Mucosa of stomach (tissue), 1 donor: ENCODE results near the gene TAMALIN.

Experiments used
- H3K27me3 ChIP-seq: one replicate; pipeline ENCODE4 v1.7.0; 2013; ENCODE audit warnings: mild to moderate bottlenecking, low read length; ENCODE audit not compliant: control insufficient read depth, insufficient read depth
- H3K36me3 ChIP-seq: one replicate; pipeline ENCODE4 v1.7.0; 2013; ENCODE audit warnings: low read length; ENCODE audit not compliant: control insufficient read depth, insufficient read depth
- H3K4me1 ChIP-seq: one replicate; pipeline ENCODE4 v1.7.0; 2013; ENCODE audit warnings: mild to moderate bottlenecking, low read length; ENCODE audit not compliant: control insufficient read depth, insufficient read depth
- H3K4me3 ChIP-seq: one replicate; pipeline ENCODE4 v1.7.0; 2013; ENCODE audit warnings: low read length
- H3K9ac ChIP-seq: one replicate; pipeline ENCODE4 v1.7.0; 2013; ENCODE audit warnings: mild to moderate bottlenecking, low read length, moderate library complexity
- H3K9me3 ChIP-seq: one replicate; pipeline ENCODE4 v1.7.0; 2013; ENCODE audit warnings: mild to moderate bottlenecking, low read length, moderate library complexity; ENCODE audit not compliant: control insufficient read depth
- donor health status: Pancreatic carcinoma.

Gene TAMALIN

DNA sequence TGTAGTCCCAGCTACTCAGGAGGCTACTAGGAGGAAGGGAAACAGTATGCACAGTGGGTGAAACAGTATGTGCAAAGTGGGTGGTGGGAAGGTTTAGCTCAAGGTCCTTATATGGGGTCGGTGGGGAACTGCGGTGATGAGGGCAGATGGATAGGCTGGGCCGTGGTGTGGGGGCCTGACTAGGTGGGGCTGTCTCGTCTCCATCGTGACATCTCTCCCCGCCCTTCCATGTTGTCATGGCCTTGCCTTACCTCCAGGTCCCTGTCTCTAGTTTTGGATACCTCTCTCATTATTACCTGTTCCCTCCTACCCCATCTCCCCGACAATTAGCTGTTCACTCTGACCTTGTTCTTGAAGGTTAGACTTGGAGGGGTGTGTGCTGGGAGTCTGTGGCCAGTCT is 40.1 kb downstream of the TAMALIN start:
- Histone ChIP-seq H3K9ac (no peak overlapping the region), H3K9me3 (no peaks in the 10 kb centered on the region), H3K27me3 (no peaks in the 10 kb centered on the region), H3K4me1 (peaks cover 34% of the 10 kb centered on the region), H3K4me3 (no peak overlapping the region), H3K36me3 (no peaks in the 10 kb centered on the region)

DNA sequence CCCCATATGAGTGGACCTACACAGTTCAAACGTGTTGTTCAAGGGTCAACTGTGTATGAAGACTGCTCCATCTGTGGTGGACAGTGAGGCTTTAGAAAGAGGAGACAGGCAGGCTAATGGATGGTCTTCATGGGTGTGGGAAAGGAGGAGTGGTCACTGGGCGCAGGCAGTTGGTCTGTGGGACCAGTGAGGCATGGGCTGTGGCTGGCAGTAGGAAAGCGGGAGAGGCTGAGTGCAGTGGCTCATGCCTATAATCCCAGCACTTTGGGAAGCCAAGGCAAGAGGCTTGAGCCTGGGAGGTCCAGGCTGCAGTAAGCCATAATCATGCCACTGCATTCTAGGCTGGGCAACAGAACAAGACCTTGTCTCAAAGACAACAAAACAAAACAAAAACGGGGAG is 42.5 kb downstream of the TAMALIN start:
- no peaks in the 10 kb centered on the region for H3K9me3 ChIP-seq
- no peaks in the 10 kb centered on the region for H3K27me3 ChIP-seq
- no peaks in the 10 kb centered on the region for H3K36me3 ChIP-seq
- H3K4me3 ChIP-seq = no peak overlapping the region
- H3K4me1 ChIP-seq = peaks cover 36% of the 10 kb centered on the region
- H3K9ac ChIP-seq = no peak overlapping the region

DNA sequence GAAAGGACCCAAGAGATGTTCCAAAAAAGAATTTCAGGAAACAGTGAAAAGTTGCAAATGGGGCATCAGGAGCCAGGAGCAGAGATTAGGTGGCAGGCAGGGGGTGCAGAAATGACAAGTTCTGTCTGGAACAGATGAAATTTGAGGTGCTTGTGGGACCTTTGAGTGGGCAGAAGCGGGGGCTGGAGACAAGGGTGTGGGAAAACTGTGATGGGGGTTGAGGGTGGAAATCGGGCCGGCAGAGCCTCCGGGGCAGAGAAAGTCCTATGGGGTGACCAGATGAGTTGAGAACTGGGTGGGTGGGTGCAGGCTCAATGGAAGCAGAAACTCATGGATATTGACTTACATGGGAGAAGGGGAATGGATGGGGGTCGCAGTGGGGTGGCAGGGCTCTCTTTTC is 42.9 kb downstream of the TAMALIN start:
- Histone ChIP-seq H3K9me3 (no peaks in the 10 kb centered on the region), H3K4me3 (no peak overlapping the region), H3K4me1 (peaks cover 32% of the 10 kb centered on the region), H3K36me3 (no peaks in the 10 kb centered on the region), H3K9ac (no peak overlapping the region), H3K27me3 (no peaks in the 10 kb centered on the region)

DNA sequence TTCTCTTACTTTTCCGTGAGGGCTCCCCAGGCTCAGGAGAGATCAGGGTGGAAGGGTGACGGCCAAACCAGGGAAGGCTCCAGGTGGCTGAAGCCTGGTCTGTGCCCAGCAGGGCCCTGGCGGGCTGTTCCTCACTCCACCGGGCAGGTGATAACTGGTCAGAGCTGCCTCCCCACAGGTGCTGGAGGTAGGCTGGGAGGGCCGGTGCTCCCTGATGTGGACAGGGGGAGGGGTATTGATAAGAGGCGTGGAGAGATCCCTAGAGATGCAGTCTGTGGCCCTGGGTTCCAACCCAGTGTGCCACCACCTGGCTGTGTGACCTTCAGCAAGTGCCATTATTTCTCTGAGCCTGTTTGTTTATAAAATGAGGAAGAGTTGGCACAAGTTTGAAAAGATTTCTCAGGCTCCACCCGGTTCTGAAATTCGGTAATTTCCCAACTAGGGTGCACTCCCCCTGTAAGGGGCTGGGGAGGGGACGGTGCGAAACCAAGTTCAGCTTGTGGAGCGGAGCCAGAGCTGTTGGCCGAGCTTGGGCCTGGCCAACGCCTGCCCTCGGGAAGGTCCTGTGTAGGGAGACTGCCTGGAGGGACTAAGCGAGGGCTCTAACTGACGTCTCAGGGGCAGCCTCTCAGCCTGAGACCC is 43.5 kb downstream of the TAMALIN start:
- Histone ChIP-seq H3K9me3 (no peaks in the 10 kb centered on the region), H3K4me3 (peak overlapping the region; percentile 61), H3K27me3 (no peaks in the 10 kb centered on the region), H3K36me3 (no peaks in the 10 kb centered on the region), H3K4me1 (peaks cover 29% of the 10 kb centered on the region), H3K9ac (peak overlapping the region; percentile 88)

DNA sequence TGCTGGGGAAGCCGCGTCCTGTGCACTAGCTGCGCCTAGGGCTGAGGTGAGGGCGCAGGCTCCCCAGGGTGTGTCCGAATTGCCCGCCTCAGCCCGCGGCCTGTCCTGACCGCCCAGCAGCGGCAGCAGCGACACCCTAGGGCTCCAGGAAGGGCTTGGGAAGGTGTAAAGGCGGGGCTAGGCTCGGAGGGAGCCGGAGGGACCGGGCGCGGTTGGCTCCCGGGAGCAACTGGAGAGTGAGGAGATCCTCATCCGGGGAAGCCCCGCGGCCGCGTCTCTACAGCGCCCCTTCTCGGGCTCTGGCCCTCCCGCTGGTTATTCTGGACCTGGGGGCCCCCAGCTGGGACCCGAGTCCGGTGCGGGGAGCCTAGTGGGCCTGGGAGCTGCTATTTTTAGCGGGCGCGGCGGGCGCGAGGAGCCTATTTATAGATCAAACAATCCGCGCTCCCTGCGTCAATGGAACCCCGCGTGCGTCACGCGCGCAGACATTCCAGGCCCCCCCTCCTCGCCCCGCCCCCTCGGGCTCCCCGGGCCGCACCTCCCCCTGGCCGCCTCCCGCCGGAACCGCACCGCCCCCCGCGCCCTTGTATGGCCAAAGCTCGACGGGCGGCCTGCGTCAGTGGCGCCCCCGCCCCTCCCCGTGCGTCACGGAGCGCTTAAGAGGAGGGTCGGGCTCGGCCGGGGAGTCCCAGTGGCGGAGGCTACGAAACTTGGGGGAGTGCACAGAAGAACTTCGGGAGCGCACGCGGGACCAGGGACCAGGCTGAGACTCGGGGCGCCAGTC is 44.2 kb downstream of the TAMALIN start, which contains the start of gene NR4A1:
NR4A1 (plus strand) TSS at position 685 of the 784 bp plus-strand sequence. CDS start 2,887 bp downstream, outside the sequence.
- peak within 1 kb of the TSS; percentile 88 for H3K9ac ChIP-seq
- H3K4me1 ChIP-seq = peaks cover 22% of the 10 kb centered on the region
- H3K27me3 ChIP-seq = no peaks in the 10 kb centered on the region
- H3K9me3 ChIP-seq = no peaks in the 10 kb centered on the region
- no peaks in the 10 kb centered on the region for H3K36me3 ChIP-seq
- peak within 1 kb of the TSS; percentile 61 for H3K4me3 ChIP-seq

DNA sequence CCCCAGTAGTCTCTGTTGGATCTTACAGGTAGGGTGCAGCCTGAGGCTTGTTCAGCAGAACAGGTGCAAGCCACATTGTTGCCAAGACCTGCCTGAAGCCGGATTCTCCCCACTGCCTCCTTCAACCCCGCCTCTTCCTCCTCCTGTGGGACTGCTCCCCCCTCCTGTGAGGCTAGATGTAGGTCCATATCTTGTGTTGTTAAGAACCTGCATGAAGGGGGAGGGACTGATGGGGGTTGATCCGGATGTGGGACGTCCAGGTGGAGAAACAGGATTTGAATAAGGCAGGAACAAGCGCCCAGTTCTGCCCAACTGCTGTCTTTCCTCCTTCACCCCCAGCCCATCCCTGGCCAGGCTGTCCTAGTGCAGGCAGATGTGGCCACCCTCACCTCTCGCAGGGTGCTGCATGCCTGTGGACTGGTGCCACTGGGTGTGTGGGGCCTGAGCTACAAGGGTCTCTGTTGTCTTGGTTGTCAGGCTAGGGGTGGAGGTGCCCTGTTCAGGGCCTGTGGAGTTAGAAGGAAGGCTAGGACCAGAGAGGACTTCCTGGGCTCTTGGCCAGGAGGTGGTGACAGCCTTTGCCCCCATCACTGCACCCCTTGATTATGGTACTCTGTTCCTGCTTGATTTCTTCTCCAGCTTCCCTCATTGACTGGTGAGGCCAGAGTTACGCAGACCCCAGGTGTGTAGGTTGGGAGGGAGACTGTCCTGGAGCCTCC is 45.9 kb downstream of the TAMALIN start:
- H3K27me3 ChIP-seq = no peaks in the 10 kb centered on the region
- H3K4me3 ChIP-seq = no peak overlapping the region
- H3K36me3 ChIP-seq = no peaks in the 10 kb centered on the region
- H3K9ac ChIP-seq = peak overlapping the region; percentile 62
- no peaks in the 10 kb centered on the region for H3K9me3 ChIP-seq
- H3K4me1 ChIP-seq = peaks cover 17% of the 10 kb centered on the region

DNA sequence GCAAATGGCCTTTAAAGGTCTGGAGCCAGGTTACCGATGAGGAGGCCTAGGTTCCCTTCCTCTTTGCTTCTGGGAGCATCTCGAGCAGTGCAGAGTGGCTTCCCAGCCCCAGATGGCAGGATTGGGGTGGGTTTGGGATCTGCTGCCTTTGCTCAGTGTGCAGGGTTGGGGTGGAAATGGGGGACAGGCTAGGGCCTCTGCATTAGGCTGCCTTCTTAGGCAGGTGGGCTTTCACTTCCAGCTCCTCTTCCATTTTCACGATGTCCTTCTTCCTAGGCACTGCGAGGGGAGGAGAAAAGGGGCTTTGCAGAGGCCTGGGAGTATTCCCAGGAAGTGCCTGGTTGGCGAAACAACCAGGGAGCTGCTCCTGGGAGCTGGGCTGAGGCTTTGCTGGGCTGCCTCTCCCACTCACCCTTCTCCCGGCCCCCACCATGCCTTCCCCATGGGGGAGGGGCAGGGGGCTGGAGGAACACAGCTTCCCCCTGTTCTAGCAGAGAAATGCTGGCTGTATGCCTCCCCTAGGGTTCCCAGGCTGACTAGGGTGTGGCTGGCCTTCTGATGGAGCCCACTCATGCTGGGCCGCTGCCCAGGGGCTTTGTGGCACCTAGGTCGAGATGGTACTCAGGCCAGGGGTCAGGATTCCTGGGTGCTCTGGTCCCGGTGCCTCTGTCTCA is 46.9 kb downstream of the TAMALIN start:
- no peaks in the 10 kb centered on the region for H3K27me3 ChIP-seq
- H3K9me3 ChIP-seq = no peaks in the 10 kb centered on the region
- H3K4me1 ChIP-seq = peaks cover 17% of the 10 kb centered on the region
- H3K36me3 ChIP-seq = no peaks in the 10 kb centered on the region
- peak overlapping the region; percentile 62 for H3K9ac ChIP-seq
- H3K4me3 ChIP-seq = no peak overlapping the region

DNA sequence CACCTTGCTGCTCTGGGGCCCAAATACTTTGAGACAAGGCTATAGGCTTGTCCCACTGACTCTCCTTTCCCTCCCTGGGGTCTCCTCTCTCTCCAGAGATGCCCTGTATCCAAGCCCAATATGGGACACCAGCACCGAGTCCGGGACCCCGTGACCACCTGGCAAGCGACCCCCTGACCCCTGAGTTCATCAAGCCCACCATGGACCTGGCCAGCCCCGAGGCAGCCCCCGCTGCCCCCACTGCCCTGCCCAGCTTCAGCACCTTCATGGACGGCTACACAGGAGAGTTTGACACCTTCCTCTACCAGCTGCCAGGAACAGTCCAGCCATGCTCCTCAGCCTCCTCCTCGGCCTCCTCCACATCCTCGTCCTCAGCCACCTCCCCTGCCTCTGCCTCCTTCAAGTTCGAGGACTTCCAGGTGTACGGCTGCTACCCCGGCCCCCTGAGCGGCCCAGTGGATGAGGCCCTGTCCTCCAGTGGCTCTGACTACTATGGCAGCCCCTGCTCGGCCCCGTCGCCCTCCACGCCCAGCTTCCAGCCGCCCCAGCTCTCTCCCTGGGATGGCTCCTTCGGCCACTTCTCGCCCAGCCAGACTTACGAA is 47.6 kb downstream of the TAMALIN start:
- no peaks in the 10 kb centered on the region for H3K36me3 ChIP-seq

DNA sequence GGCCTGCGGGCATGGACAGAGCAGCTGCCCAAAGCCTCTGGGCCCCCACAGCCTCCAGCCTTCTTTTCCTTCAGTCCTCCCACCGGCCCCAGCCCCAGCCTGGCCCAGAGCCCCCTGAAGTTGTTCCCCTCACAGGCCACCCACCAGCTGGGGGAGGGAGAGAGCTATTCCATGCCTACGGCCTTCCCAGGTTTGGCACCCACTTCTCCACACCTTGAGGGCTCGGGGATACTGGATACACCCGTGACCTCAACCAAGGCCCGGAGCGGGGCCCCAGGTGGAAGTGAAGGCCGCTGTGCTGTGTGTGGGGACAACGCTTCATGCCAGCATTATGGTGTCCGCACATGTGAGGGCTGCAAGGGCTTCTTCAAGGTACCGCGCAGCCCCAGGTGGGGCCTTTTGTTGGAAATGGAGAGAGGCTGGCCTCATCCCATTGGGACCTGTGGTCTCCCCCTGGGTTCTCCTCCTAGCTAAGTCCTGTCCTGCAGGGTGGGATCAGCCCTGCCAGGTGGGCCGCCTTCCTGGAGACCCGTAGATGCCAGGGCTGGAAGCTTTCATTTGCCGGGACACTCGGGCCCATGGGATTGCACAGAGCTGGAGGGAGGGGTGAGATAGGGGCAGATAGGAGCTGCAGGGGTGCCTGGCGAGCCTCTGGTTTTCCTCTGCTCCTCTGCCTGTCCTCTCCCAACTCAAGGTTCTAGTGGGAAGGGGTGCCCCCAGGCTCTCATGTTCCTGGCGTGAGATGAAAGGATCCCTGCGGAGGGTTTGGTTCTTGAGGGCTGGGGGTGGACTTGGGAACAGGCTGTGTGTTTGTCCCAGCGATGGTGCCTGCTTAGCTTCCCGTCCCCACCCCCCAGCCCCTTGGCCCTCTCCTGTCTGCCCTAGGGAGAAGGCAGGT is 48.3 kb downstream of the TAMALIN start:
- no peaks in the 10 kb centered on the region for H3K27me3 ChIP-seq
- no peaks in the 10 kb centered on the region for H3K9me3 ChIP-seq
- H3K9ac ChIP-seq = no peak overlapping the region
- H3K4me1 ChIP-seq = peaks cover 12% of the 10 kb centered on the region
- no peaks in the 10 kb centered on the region for H3K36me3 ChIP-seq
- no peak overlapping the region for H3K4me3 ChIP-seq

More for the DNA sequence above, 47.6 kb downstream of the TAMALIN start:
- Histone ChIP-seq H3K27me3 (no peaks in the 10 kb centered on the region), H3K4me1 (peaks cover 17% of the 10 kb centered on the region), H3K9me3 (no peaks in the 10 kb centered on the region), H3K4me3 (no peak overlapping the region), H3K9ac (no peak overlapping the region)

DNA sequence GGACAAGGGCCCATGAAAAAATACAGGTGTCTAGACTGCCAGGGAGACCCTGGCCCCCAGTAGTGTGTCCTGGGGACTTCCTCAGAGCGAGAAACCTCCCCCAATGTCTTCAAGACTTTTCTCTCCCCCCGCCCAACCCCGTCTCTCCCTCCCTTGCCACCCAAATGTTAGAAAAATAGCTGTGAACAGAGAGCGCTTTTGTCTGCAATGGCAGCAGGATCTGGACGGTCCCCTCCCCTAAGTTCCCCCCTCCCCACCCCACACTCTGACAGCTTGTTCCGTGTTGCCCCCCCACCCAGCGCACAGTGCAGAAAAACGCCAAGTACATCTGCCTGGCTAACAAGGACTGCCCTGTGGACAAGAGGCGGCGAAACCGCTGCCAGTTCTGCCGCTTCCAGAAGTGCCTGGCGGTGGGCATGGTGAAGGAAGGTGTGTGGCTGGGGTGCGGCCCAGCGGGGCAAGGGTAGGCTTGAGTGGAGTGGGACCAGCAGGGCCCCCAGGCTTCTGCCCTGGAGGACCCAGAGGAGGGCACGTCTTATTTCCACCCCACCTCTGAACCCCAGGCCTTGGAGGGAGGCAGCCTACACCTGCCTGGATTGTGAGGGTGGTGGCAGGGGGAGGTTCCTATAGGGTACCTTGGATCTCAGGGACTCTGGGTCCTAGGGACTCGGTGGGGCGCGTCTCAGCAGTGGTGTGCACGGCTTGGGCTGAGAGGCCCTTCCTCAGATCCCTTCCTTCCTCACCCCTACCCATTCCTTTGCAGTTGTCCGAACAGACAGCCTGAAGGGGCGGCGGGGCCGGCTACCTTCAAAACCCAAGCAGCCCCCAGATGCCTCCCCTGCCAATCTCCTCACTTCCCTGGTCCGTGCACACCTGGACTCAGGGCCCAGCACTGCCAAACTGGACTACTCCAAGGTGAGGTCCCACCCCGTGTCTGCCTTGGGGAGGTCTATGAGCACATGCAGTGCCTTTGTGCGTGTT is 49.3 kb downstream of the TAMALIN start:
- Histone ChIP-seq H3K36me3 (no peaks in the 10 kb centered on the region), H3K4me1 (peaks cover 6% of the 10 kb centered on the region), H3K4me3 (no peak overlapping the region), H3K9me3 (no peaks in the 10 kb centered on the region), H3K9ac (no peak overlapping the region), H3K27me3 (no peaks in the 10 kb centered on the region)
